22Rv1 (cell line): Measurements from ENCODE around the gene CTNNAL1.

Experiments
- CTCF ChIP-seq: fragments of 450-650 bp; IDR thresholded peaks from 2 replicates; pipeline ENCODE4 v1.5.1; 2017; ENCODE audit warnings: mild to moderate bottlenecking
- ZFX ChIP-seq: fragments of 450-650 bp; IDR thresholded peaks from 2 replicates; pipeline ENCODE4 v1.6.1; 2017; ENCODE audit warnings: antibody characterized with exemption, borderline replicate concordance

DNA sequence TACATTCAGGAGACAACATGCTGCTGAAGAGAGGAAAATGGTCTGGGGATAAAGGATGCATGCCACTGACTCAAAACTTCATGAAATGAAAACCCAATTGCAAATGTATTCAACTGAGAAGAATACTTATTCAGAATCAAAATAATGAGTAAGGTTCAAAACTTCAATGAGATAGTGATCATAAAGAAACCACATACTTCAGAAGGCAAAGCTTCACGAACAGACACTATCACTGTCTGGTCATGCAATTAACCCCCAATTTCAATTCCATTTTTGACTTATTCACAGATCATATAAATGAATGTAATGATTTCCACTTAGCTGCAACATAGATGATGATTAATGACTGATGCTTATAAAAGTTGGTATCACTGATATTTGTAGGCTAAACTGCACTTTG, 33.0 kb upstream of the CTNNAL1 start:
- TF ChIP-seq CTCF: no peak
- no peak for TF ChIP-seq ZFX
